K562 (cell line): ENCODE data around the gene SANBR. TPM values are rescaled to one million over a fixed set of nuclear protein-coding genes. Genes with fewer than 3 reads are reported as not detected.

Experiments used
- ATAC-seq: fragments of 200-7000 bp; cut with Tn5 transposase; 3 replicates; pipeline ENCODE4 v1.9.1; 2020; ENCODE audit warnings: moderate library complexity
- BruUV-seq: library from RNA; stranded (reverse); fragments of 400-500 nt; replicated peaks from 2 replicates; lab custom pipeline; 2021; lab: Mats Ljungman, UMichigan
- CTCF ChIA-PET: fragments of 300-600 bp; formaldehyde crosslinking; extraction: SDS; loops from one replicate; lab custom pipeline; 2021; ENCODE audit warnings: low intra/inter-chr PET ratio; lab: Yijun Ruan, JAX
- POLR2A ChIA-PET: fragments of 300-600, 350-650 bp; sonication (Branson Sonifier 250); formaldehyde crosslinking; extraction: SDS; loops from one replicate; lab custom pipeline; 2021; ENCODE audit warnings: antibody characterized with exemption, inconsistent platforms; lab: Yijun Ruan, JAX
- DNase-seq, 4 experiments: peaks; one replicate each; pipeline versions ENCODE4 v3.0.0 to v3.0.0-alpha.2; 2011 to 2018; ENCODE audit warnings: low spot score in 3 of 4, mixed read lengths in 3 of 4; ENCODE audit errors: extremely low read depth in 1 of 4
- FAIRE-seq: peaks from 2 replicates; lab custom pipeline; 2011; peaks lifted over from hg19 to GRCh38; lab: Jason Lieb, UNC
- H2AFZ ChIP-seq: 2 replicates; pipeline ENCODE4 v1.6.0; 2011; ENCODE audit warnings: low read depth, low read length, control low read depth, inconsistent platforms
- H3K27ac ChIP-seq: fragments of 200-600 bp; 3 replicates; pipeline ENCODE4 v1.8.0; 2011; ENCODE audit warnings: low read depth, mild to moderate bottlenecking, control low read depth, inconsistent platforms, low read length, moderate library complexity, mixed read lengths; ENCODE audit errors: extremely low read depth
- H3K27me3 ChIP-seq, 2 experiments: fragments of 300-600 bp in 1 of 2; 2 replicates in 1 of 2; 3 replicates in 1 of 2; pipeline versions ENCODE4 v1.6.0 to v1.8.0; 2011; ENCODE audit warnings: inconsistent platforms in 2 of 2, low read length in 2 of 2, mild to moderate bottlenecking in 1 of 2, mixed read lengths in 1 of 2, moderate library complexity in 1 of 2; ENCODE audit not compliant: control insufficient read depth in 2 of 2, insufficient read depth in 2 of 2
- H3K36me3 ChIP-seq: fragments of 300-600 bp; 3 replicates; pipeline ENCODE4 v1.8.0; 2011; ENCODE audit warnings: mild to moderate bottlenecking, low read length, inconsistent platforms; ENCODE audit not compliant: control insufficient read depth, insufficient read depth
- H3K4me1 ChIP-seq, 2 experiments: fragments of 200-600 bp in 1 of 2; replicated peaks in 1 of 2; 2 replicates in 1 of 2; 3 replicates in 1 of 2; pipeline versions ENCODE4 v1.5.1 to v1.8.0; 2011; ENCODE audit warnings: inconsistent platforms in 2 of 2, low read length in 2 of 2, mild to moderate bottlenecking in 1 of 2, mixed read lengths in 1 of 2, moderate library complexity in 1 of 2; ENCODE audit not compliant: control insufficient read depth in 2 of 2, insufficient read depth in 2 of 2
- H3K4me2 ChIP-seq: 2 replicates; pipeline ENCODE4 v1.6.1; 2011; ENCODE audit warnings: low read length, control low read depth, inconsistent platforms, mixed read lengths; ENCODE audit not compliant: insufficient read depth
- H3K4me3 ChIP-seq: fragments of 200-600 bp; sonication (generic), shearing (Covaris generic); 2 replicates; pipeline ENCODE4 v1.5.1; 2016; ENCODE audit warnings: control low read depth, inconsistent platforms
- H3K79me2 ChIP-seq: fragments of 200-600 bp; 3 replicates; pipeline ENCODE4 v1.8.0; 2011; ENCODE audit warnings: low read length, inconsistent platforms; ENCODE audit not compliant: control insufficient read depth, insufficient read depth
- H3K9ac ChIP-seq, 2 experiments: 2 replicates each; pipeline versions ENCODE4 v1.6.0 to v1.6.1; 2011; ENCODE audit warnings: low read depth in 2 of 2, low read length in 2 of 2, control low read depth in 1 of 2, inconsistent platforms in 1 of 2, mild to moderate bottlenecking in 1 of 2, mixed read lengths in 1 of 2; ENCODE audit not compliant: insufficient read depth in 1 of 2
- H3K9me1 ChIP-seq: one replicate; pipeline ENCODE4 v1.6.0; 2011; ENCODE audit warnings: inconsistent platforms, mild to moderate bottlenecking, low read length, moderate library complexity; ENCODE audit not compliant: control insufficient read depth, insufficient read depth
- H3K9me3 ChIP-seq: replicated peaks from 2 replicates; pipeline ENCODE4 v1.5.1; 2011; ENCODE audit warnings: low read depth, low read length, inconsistent platforms; ENCODE audit not compliant: control insufficient read depth, insufficient read depth
- H4K20me1 ChIP-seq: replicated peaks from 2 replicates; pipeline ENCODE4 v1.6.1; 2011; ENCODE audit warnings: low read length, inconsistent platforms, mixed read lengths; ENCODE audit not compliant: control insufficient read depth, insufficient read depth
- BCOR ChIP-seq: fragments of 450-650 bp; IDR thresholded peaks from 2 replicates; pipeline ENCODE4 v1.6.1; 2016
- ETS2 ChIP-seq: IDR thresholded peaks from 2 replicates; pipeline ENCODE4 v1.6.1; 2016; ENCODE audit warnings: borderline replicate concordance, missing genetic modification characterization, mild to moderate bottlenecking, moderate library complexity, missing compliant biosample characterization; ENCODE audit not compliant: poor library complexity, severe bottlenecking
- HSF4 ChIP-seq: fragments of 250-450 bp; sonication (Bioruptor Pico); IDR thresholded peaks from 2 replicates; pipeline ENCODE4 v2.1.2; 2022; ENCODE audit warnings: mild to moderate bottlenecking, moderate library complexity, borderline replicate concordance
- NCOA1 ChIP-seq: fragments of 450-650 bp; IDR thresholded peaks from 2 replicates; pipeline ENCODE4 v1.6.1; 2016; ENCODE audit warnings: low read depth
- NCOA2 ChIP-seq, 2 experiments: fragments of 450-650 bp; IDR thresholded peaks; 2 replicates each; pipeline ENCODE4 v1.6.1; 2018; ENCODE audit warnings: mild to moderate bottlenecking in 2 of 2, moderate library complexity in 1 of 2; ENCODE audit not compliant: partially characterized antibody in 2 of 2
- SMC3 ChIP-seq: conservative IDR thresholded peaks from 2 replicates; pipeline ENCODE4 v1.6.1; 2011; ENCODE audit warnings: low read depth, low read length, improper control_type of control experiment; ENCODE audit not compliant: insufficient read depth
- U2AF2 ChIP-seq: fragments of 200-400 bp; formaldehyde crosslinking; optimal IDR thresholded peaks from 2 replicates; pipeline ENCODE3; 2017; ENCODE audit warnings: low read depth, mild to moderate bottlenecking, low read length
- ZNF121 ChIP-seq: sonication (generic); formaldehyde crosslinking; conservative IDR thresholded peaks from 2 replicates; pipeline ENCODE4 v1.8.0; 2022; ENCODE audit warnings: missing genetic modification reagents
- WGBS: fragments of 100-300 bp; shearing (Covaris generic); methylation state at CpG from one replicate; pipeline ENCODE4 v1.1.6; 2016; ENCODE audit warnings: low coverage, mixed read lengths; ENCODE audit not compliant: insufficient coverage; ENCODE audit errors: missing lambda C conversion rate; 5-methylcytosine and 5-hydroxymethylcytosine counted together
- in situ Hi-C: fragments of 300-500 bp; cut with MboI; formaldehyde crosslinking; loops from 4 replicates; pipeline ENCODE4 v1.15.0; 2018; ENCODE audit warnings: inconsistent platforms, mixed read lengths
- intact Hi-C: fragments of 100-400 bp; cut with micrococcal nuclease; formaldehyde crosslinking; loops from 2 replicates; pipeline ENCODE4 v1.14.2; 2022
- polyA plus RNA-seq, 8 experiments: library from polyadenylated mRNA; depleted of rRNA in 4 of 8; stranded (reverse) in 5 of 8; unstranded in 3 of 8; fragments of >200 nt; fragmentation: Nextera tagmentation in 2 of 8; fragmentation: Illumina TruSeq in 1 of 8; extraction: Ambion mirVana in 2 of 8; extraction: Trizol in 1 of 8; gene quantifications; 2 replicates each; pipeline versions ENCODE4 v1.2.1 to v1.2.3, GENCODE V29; 2011 to 2014; ENCODE audit warnings: inconsistent platforms in 1 of 8, missing spikeins in 1 of 8
- total RNA-seq, 7 experiments: library from RNA; depleted of rRNA in 6 of 7; stranded (reverse); fragments of >200 nt in 6 of 7; fragmentation: Illumina TruSeq in 2 of 7; extraction: Trizol in 2 of 7; gene quantifications; 2 replicates each; pipeline versions ENCODE4 v1.2.1 to v1.2.3, GENCODE V29; 2011 to 2021; ENCODE audit warnings: low replicate concordance in 1 of 7
- TF ChIP-seq, protein P1 (sequence below): fragments of 200-800 bp; sonication (Bioruptor generic); IDR thresholded peaks from 2 replicates; pipeline ENCODE4 v1.6.1; 2016; ENCODE audit warnings: missing genetic modification characterization, missing compliant biosample characterization
- TF ChIP-seq, protein P2 (sequence below): fragments of 250-450 bp; sonication (Bioruptor Pico); IDR thresholded peaks from 2 replicates; pipeline ENCODE4 v1.4.0; 2020
- TF ChIP-seq, protein P3 (sequence below): sonication (generic); formaldehyde crosslinking; IDR thresholded peaks from 2 replicates; pipeline ENCODE4 v1.8.0; 2022; ENCODE audit warnings: missing genetic modification reagents, mild to moderate bottlenecking, moderate library complexity, borderline replicate concordance
- TF ChIP-seq, protein P4 (sequence below): sonication (generic); formaldehyde crosslinking; IDR thresholded peaks from 2 replicates; pipeline ENCODE4 v1.8.0; 2023; ENCODE audit warnings: mild to moderate bottlenecking, missing genetic modification reagents

SANBR gene
- total and polyA plus RNA-seq, 9 of the 15 experiments (the other 6 are each of a cell fraction or from before 2014, with no cell fraction given) = 1.5 to 7.7 (median 6.2) TPM

DNA sequence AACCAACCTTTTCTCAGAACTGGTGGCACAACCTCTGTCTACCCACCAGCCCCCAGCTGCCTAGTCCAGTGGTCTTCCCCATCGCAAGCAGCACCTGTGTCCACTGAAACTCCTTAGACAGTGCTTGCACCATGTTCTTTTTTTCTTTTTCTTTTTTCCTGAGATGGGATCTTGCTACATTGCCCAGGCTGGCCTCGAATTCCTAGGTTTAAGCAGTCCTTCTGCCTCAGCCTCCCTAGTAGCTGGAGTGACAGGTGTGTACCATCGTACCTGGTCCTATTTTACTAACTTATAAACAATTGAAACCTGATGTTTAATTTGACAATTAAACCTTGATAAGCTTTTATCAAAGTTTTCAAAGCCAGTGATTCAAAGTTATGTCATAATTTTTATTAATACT lies 30.8 kb downstream of the SANBR start (continued):
- TF ChIP-seq, protein P1, sequence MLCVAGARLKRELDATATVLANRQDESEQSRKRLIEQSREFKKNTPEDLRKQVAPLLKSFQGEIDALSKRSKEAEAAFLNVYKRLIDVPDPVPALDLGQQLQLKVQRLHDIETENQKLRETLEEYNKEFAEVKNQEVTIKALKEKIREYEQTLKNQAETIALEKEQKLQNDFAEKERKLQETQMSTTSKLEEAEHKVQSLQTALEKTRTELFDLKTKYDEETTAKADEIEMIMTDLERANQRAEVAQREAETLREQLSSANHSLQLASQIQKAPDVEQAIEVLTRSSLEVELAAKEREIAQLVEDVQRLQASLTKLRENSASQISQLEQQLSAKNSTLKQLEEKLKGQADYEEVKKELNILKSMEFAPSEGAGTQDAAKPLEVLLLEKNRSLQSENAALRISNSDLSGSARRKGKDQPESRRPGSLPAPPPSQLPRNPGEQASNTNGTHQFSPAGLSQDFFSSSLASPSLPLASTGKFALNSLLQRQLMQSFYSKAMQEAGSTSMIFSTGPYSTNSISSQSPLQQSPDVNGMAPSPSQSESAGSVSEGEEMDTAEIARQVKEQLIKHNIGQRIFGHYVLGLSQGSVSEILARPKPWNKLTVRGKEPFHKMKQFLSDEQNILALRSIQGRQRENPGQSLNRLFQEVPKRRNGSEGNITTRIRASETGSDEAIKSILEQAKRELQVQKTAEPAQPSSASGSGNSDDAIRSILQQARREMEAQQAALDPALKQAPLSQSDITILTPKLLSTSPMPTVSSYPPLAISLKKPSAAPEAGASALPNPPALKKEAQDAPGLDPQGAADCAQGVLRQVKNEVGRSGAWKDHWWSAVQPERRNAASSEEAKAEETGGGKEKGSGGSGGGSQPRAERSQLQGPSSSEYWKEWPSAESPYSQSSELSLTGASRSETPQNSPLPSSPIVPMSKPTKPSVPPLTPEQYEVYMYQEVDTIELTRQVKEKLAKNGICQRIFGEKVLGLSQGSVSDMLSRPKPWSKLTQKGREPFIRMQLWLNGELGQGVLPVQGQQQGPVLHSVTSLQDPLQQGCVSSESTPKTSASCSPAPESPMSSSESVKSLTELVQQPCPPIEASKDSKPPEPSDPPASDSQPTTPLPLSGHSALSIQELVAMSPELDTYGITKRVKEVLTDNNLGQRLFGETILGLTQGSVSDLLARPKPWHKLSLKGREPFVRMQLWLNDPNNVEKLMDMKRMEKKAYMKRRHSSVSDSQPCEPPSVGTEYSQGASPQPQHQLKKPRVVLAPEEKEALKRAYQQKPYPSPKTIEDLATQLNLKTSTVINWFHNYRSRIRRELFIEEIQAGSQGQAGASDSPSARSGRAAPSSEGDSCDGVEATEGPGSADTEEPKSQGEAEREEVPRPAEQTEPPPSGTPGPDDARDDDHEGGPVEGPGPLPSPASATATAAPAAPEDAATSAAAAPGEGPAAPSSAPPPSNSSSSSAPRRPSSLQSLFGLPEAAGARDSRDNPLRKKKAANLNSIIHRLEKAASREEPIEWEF (CRISPR knock-in tag) = no peak
- TF ChIP-seq SMC3 = no peak
- peak; percentile 88 for TF ChIP-seq ZNF121 (CRISPR knock-in tag)

DNA sequence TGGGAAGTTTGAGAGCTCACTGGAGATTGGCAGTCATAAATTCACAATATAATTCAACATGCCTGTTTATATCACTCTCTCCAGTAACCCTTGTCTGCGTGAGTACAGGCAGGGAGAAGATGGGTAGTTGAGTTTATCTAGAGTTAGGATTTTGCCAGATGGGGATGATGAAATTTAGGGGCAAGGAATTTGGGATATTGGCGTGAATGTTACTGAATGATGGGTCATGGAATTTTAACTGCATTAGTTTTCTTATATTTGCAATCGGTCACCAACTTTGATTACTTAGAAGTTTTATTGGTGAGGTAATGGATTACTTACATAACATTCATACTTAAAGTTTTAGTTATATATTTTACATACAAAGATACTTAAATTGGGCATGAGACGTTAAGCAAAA lies 35.1 kb downstream of the SANBR start:
- no peaks in the 10 kb centered on the region for H3K36me3 ChIP-seq
- no peak overlapping the region for H2AFZ ChIP-seq
- H3K27ac ChIP-seq = no peak overlapping the region
- no peak for ATAC-seq
- H3K9me3 ChIP-seq = no peaks in the 10 kb centered on the region
- DNase-seq = no peak
- WGBS = 70% methylated on average over 4 of the region's 4 CpGs
- no peak overlapping the region for H3K4me3 ChIP-seq
- POLR2A ChIA-PET = interaction anchor here (1.3 kb wide), 1 partner anchor 17 kb away, joined by 3 read pairs; no protein-coding TSS in a partner anchor
- no peak overlapping the region for H3K9ac ChIP-seq
- no peaks in the 10 kb centered on the region for H4K20me1 ChIP-seq
- no TSS peak for BruUV-seq
- FAIRE-seq = no peak
- no peaks in the 10 kb centered on the region for H3K9me1 ChIP-seq
- intact Hi-C loops (no loop called here), in situ Hi-C loops (no loop called here)
- H3K27me3 ChIP-seq = no peaks in the 10 kb centered on the region
- H3K79me2 ChIP-seq = no peaks in the 10 kb centered on the region
- CTCF ChIA-PET = no interaction called here
- H3K4me2 ChIP-seq = no peak overlapping the region
- peaks cover 0 to 8% of the 10 kb centered on the region in 2 experiments; a peak in 2 of 5 replicates for H3K4me1 ChIP-seq
- TF ChIP-seq U2AF2 = no peak
- no peak for TF ChIP-seq HSF4 (CRISPR knock-in tag)
- TF ChIP-seq, protein P2, sequence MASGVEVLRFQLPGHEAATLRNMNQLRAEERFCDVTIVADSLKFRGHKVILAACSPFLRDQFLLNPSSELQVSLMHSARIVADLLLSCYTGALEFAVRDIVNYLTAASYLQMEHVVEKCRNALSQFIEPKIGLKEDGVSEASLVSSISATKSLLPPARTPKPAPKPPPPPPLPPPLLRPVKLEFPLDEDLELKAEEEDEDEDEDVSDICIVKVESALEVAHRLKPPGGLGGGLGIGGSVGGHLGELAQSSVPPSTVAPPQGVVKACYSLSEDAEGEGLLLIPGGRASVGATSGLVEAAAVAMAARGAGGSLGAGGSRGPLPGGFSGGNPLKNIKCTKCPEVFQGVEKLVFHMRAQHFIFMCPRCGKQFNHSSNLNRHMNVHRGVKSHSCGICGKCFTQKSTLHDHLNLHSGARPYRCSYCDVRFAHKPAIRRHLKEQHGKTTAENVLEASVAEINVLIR (CRISPR knock-in tag) = no peak
- TF ChIP-seq BCOR = no peak
- TF ChIP-seq, protein P3, sequence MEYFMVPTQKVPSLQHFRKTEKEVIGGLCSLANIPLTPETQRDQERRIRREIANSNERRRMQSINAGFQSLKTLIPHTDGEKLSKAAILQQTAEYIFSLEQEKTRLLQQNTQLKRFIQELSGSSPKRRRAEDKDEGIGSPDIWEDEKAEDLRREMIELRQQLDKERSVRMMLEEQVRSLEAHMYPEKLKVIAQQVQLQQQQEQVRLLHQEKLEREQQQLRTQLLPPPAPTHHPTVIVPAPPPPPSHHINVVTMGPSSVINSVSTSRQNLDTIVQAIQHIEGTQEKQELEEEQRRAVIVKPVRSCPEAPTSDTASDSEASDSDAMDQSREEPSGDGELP (CRISPR knock-in tag) = no peak
- TF ChIP-seq, protein P4, sequence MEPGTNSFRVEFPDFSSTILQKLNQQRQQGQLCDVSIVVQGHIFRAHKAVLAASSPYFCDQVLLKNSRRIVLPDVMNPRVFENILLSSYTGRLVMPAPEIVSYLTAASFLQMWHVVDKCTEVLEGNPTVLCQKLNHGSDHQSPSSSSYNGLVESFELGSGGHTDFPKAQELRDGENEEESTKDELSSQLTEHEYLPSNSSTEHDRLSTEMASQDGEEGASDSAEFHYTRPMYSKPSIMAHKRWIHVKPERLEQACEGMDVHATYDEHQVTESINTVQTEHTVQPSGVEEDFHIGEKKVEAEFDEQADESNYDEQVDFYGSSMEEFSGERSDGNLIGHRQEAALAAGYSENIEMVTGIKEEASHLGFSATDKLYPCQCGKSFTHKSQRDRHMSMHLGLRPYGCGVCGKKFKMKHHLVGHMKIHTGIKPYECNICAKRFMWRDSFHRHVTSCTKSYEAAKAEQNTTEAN = no peak
- no peak for TF ChIP-seq ETS2
- no peak for TF ChIP-seq NCOA2 (IDR thresholded peaks at IDR 0.05; ENCODE audit: partially characterized antibody in 2 of 2)
- TF ChIP-seq NCOA1 = no peak
